ENCODE data around the gene RC3H1.

GRCh38 chr1:173917149-173917548, 105.0 kb downstream of the RC3H1 start, which contains the start of gene SERPINC1:
- TF ChIP-seq POLR2A (IDR thresholded peaks at IDR 0.05) (no peak), CTCF (IDR thresholded peaks at IDR 0.05) (no peak)
